Femur (tissue), 1 donor: ENCODE data around the gene ALPG.
"Not testable (repeated sequence)": the region's sequence is repeated elsewhere in the genome, so short reads cannot be mapped to it uniquely, and the experiment has no call there.

Experiments used
- DNase-seq: peaks from one replicate; pipeline ENCODE4 v3.0.0-alpha.2; 2017

The ALPG gene

DNA sequence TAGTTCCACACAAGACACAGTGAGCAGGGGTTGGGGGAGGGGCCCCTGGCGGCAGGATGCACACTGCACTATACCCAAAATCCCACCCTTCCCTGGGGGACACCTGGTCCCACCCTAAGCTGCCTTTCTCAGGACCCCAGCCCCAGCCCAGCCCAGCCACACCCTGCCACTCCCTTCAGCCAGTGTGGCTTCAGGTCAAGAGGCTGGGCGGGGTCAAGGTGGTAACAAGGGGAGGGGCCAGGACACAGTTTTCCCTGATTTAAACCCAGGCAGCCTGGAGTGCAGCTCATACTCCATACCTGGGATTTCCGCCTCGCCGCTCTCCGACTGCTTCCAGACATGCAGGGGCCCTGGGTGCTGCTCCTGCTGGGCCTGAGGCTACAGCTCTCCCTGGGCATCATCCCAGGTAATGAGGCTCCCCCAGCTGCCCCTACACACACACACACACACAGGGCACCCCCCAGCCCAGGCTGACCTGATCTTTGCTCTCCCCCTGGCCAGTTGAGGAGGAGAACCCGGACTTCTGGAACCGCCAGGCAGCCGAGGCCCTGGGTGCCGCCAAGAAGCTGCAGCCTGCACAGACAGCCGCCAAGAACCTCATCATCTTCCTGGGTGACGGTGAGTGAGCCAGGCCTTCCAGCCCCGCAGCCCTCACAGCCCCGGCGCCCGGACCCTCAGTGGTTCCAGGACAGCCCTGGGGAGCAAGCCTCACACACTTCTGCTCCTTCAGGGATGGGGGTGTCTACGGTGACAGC lies at the start of gene ALPG:
Gene ALPG (plus strand): TSS at position 289 of the 755 bp plus-strand sequence. CDS start 51 bp downstream, at position 340.
- no peak for DNase-seq

DNA sequence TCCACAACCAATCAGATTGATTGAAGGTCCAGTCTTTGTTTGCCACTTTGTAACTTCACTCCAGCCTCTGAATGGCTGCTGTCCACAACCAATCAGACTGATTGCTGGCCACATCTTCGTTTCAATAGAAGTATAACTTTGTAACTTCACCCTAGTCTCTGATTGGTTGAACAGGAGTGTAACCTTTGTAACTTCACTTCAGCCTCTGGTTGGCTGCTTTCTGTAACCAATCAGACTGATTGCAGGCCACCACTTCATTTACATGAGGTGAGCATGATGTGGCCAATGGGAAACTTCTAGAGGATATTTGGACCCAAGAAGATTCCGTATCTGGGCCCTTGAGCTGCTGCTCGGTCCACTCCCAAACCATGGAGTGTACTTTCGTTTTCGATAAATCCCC lies 45.0 kb upstream of the ALPG start:
- DNase-seq = no peak

DNA sequence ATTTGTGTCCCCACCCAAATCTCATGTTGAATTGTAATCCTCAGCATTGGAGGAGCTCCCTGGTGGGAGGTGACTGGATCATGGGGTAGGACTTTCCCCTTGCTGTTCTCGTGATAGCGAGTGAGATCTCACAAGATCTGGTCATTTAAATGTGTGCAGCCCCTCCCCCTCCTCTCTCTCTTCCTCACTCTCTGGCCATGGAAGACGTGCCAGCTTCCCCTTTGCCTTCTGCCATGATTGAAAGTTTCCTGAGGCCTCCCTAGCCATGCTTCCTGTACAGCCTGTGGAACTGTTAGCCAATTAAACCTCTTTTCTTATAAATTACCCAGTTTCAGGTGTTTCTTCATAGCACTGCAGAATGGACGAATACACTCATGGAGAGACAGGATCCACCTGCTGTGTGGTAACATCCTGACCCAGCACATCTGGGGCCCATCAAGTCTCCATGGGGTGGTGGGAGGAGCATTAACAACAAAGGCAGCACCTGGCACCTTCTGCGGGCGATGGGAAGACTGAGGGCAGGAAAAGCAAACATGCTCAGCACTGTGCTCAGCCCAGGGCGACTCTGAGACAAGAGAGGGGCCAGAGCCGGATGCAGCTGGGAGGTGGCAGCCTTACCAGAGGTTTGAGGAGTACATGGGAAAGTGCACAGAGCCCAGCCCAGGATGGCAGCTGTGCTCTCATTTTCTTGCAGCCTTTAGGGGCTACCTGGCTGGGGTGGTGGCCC lies 44.3 kb upstream of the ALPG start:
- DNase-seq = no peak

DNA sequence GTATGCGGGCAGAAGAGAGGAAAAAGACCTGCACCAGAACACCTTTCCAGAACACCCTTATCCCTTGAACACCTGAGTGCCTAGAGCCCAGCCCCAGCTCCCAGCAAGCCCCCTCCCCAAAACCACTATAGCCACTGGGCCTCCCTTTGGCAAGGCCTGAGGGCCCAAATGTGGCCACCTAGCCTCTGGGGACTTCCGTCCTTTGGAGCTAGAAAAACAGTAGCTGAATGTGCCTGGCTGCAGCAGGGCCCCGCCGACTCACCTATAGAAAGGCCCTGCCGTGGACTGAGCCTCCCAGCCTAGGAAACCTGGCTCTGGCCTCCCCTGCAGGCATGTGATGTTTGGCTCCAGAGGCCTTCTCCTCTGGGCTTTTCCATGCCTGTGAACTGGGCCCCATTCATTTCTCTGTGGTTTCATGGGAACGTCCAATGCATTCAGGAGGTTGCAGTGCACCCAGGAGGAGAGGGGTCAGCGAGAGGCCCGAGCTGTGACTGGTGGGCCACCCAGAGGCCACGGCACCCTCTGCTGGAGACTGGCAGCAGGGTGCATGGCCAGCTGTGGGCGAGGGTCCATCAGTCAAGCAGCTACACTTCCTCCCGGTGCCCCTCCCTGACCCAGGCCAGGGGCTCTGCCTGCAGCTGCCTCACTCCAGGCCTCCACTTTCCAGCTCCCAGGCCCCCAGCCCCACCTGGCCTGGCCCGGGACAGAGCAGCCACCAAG lies 43.4 kb upstream of the ALPG start:
- not testable (repeated sequence) for DNase-seq

DNA sequence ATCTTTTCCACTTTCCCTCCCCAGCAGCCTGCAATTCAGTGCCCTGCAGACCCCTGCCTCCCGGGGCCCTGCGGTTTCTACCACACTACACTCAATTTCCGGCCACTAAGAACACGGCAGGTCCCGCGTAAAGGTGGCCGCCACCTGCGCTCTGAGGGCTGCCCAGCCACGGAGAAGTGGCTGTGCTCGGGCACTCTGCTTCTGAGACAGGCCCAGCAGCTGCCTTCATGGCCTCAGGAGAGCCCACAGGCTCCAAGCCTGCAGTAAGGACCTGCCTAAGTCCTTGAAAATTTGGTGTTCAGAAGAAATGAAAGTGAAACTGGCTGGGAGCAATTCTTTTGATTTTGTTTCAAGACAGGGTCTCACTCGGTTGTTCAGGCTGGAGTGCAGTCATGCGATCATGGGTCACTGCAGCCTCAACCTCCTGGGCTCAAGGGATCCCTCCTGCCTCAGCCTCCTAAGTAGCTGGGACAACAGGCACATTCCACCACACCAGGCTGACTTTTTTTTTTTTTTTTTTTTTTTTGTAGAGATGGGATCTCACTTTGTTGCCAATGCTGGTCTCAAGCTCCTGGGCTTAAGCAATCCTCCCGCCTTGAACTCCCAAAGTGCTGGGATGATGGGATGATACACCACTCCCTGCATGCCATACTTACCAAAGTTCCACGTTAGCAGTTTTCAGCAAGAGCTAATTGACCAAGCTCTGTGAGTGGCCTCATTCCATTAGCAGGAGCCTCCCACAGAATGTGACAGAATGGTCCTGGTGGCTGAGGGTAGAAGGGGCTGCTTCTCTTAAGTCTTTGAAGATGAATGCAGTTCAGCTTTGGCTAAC lies 42.6 kb upstream of the ALPG start:
- no peak for DNase-seq

DNA sequence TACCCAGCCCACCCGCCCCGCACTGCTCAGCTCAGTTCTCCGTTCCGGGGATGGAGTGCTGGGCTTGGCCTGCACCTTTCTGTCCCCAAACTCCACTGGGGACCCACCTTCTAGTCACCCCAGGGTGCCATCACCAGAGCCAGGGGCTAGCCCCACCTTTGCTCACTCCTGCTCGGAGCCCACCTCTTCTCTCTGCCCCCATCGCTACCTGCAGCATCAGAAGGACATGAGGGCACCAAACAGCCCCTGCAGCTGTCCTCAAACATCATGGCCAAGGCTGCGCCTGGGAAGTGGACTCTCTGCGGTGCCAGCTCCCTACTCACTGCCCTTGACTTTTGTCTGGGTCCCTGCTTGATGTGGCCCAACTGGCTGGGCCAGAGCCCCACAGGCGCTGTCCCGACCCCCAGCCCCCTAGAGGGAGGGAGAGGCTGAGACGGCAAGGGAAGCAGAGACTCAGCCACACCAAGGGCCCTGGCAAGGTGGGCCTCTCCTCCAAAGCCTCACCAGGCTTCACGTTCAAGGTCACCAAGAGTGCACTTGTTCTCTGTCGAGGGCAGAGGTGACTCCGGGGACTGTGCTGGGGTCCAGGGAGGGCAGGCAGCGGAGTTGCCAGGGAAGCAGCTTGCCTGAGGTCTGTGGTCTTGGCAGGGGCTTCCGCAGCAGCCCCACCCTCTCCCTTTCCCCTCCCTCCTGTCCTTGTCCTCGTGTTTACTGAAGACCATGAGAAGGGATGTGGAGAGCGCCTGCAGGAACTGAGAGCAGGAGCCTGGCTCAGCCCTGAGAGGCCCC lies 41.6 kb upstream of the ALPG start:
- DNase-seq = not testable (repeated sequence)

DNA sequence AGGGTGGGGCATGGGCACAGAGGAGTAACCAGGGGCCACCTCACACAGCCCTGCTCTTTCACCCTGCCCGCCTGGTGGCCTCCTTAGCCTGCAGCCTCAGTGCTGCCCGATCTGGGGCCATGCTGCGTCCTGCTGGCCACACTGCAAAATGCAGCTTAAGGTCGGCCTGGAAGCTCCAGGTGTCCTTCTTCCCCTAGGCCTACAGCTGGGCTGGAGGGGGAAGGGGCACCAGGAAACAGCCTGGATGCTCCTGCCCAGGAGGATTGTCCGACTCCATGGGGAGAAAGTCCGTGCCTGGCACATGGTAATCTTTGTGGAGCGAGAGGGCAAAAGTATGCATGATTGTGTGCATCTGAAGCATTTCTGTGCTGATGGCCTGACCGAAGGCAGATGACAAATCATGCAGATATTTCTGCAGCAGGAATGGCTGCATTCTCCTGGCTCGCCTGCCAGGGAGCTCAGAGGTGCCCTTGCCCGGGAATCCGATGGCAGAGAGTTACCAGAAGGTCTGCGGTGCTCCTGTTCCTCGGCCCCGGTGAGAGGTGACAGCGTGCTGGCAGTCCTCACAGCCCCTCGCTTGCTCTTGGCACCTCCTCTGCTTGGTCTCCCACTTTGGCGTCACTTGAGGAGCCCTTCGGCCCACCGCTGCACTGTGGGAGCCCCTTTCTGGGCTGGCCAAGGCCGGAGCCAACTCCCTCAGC lies 40.9 kb upstream of the ALPG start:
- DNase-seq = no peak

DNA sequence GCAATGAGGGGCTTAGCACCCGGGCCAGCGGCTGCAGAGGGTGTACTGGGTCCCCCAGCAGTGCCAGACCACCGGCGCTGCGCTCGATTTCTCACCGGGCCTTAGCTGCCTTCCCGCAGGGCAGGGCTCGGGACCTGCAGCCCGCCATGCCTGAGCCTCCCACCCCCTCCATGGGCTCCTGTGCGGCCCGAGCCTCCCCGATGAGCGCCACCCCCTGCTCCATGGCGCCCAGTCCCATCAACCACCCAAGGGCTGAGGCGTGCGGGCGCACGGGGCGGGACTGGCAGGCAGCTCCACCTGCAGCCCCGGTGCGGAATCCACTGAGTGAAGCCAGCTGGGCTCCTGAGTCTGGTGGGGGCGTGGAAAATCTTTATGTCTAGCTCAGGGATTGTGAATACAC lies 40.2 kb upstream of the ALPG start:
- DNase-seq = not testable (repeated sequence)

DNA sequence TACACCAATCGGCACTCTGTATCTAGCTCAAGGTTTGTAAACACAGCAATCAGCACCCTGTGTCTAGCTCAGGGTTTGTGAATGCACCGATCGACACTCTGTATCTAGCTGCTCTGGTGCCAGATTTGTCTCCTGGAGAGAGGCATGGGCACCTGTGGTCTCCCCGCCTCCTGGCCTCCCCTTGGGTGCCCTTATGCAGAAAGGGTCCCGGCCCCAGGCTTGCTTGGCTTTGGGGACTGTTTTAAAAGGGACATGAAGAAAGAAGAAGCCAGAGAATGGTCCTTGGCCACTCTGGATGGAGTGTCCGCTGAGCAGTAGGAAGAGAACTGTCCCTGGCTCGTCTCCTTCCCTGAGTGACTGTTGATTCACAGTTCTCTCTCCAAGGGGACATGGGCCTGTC lies 39.6 kb upstream of the ALPG start:
- DNase-seq = no peak

DNA sequence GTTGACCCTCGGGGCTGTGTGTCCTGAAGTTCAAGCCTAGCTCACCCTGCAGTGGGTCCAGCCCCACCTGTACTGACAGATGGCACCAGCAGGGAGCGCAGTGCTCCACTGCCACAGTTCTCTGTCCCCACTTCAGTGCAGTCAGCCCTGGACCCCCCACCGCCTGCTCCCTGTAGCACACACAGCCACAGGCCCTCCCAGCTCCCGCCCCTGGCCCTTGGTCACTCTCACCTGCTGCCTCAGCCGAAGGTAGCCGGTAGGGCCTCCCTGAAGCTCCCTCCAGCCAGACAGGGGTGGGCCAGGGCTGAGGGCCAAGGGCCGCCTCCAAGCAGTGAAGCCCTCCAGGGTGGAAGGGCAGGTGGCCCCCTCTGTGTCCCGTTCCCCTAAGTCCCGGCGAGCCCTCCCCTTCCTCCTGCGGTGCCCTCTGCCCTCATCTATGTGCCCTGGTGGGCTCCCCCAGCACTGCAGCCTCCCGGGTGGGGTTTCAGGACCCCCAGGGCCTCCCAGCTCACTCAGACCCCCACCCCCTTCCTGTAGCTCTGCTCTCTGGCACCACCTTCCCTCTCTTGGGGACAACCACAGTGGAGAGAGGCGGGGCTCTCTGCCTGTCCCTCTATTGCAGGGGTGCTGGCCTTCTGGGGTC lies 38.9 kb upstream of the ALPG start:
- DNase-seq = no peak

DNA sequence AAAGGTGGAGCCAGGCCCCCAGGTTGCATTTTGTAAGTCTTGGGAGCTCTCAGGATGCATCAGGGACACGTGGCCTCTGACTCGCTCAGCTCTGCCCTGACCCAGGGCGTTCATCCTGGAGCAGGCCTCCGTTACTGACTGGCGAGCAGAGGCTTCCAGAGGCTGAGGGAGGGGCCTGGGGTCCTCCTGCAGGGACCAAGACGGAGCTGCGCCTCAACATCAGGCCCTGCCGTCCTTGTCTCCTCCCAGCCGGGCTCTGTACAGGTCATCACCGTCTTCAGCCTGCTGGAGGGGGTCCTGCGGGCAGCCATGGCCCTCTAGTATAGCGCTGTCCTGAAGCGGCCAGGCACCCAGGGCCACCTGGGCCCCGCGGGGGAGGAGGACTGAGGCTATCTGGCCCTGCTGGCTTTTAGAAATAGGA lies 38.3 kb upstream of the ALPG start:
- no peak for DNase-seq

DNA sequence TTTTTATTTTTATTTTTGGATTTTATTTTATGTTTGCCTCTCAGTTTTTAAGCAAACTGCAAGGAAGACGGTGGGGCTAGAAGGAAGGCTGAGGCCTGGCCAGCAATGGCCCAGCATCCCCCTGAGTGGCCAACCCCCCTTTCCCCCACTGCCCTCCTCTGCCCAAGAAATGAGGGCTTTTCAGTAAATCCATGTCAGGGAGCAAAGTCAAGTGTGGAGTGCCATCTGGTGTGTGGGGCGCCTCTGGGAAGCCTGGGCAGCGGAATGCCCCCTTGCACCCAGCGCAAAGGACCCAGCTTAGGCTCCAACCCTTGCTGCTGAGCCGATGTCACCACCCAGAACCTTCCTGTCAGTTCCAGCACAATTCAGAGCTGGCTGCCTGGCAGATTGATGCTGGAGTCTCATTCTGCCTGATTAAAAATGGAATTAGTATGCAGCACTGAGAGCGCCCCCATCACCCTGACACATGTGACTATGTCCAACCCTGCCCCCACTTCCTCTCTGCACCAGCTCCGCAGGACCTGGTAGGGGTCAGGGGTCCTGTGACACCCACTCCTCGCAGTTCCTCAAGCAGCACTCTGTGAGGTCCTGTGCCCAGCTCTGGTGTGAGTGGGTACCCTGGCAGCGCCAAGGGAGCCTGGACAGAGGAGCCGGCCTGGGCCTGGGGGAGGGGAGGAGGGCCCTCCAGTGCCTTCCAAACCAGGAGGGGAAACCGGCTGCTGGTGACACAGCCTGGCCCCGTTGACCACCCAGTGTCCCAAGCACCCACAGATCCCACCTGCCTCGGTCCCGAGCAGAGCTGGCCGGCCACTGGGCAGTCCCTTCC lies 37.3 kb upstream of the ALPG start:
- no peak for DNase-seq

DNA sequence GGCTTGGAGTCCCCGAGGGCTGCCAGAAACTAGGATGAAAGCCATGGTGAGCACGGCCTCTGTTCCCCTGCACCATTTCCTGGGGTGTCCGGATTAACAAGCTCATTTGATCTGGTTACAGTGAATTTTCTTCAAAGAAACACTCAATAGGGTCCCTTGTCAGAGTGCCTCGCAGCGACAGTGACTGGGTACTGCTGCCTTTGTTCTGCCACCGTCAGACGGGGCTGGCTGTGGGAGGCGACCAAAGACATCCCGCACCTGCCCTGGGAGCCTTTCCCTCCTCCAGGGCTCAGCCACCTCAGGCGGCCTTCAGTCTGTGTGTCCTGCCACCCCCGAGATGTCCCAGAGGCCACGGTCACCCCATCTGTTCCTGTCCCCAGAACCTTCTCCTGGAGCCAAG lies 36.6 kb upstream of the ALPG start:
- not testable (repeated sequence) for DNase-seq

DNA sequence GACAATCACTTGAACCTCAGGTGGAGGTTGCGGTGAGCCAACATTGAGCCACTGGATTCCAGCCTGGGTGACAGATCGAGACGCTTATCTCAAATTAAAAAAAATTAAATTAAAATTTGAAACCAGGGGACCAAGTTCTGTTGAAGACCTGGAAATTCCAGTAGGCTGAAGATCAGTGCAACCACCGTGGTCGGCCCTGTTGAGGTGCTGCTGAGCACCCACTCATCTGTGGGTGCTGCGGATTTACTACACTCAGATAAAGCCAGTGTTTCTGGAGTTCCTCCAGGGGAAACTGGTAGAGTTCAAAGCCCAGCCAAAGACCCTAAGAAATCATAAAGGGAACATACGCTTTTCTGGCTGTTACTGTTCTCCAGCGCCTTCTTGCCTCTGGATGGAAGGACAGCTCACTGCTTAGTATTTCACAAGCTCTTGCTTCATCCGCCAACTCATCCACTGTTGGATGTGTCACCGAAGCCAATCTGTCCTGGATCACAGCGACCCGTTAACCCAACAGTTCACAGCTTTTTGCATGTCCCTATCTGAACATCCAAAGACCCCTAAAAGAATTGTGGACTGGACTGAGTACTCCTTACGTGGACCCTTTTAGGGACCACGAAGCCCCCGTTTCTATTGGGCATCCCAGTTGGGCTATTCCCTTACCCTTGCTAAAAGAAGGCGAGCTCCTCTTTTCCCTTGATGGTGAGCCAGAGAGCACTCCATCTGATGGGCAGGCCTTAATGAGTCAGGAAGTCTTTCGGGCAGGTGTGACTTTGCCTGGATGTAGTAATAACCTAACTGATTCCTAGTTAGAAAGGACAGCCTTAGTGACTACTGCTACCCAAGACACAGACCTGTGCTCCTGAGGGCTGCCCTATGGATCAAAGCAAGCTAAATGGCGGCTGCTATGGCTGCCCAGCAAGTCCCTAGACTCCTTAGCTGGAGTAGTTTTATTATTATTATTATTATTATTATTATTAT lies 34.1 kb upstream of the ALPG start:
- DNase-seq = no peak

DNA sequence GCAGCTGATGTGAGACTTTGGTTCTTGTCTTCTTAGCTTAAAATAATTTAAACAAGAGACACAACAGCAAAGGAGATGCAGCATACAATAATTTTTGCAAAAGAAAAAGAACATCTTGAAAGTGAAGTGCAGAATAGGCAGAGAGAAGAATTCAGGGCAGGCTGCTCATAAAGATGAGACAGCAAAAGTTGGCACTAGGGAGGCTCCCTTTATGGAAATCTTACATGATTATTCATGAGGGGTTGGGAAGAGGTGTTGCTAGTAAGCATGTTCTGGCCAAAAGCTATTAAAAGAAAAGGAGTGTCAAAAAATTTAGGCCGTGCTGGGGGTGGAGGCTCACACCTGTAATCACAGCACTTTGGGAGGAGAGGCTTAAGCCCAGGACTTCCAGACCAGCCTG lies 32.3 kb upstream of the ALPG start:
- DNase-seq = no peak

DNA sequence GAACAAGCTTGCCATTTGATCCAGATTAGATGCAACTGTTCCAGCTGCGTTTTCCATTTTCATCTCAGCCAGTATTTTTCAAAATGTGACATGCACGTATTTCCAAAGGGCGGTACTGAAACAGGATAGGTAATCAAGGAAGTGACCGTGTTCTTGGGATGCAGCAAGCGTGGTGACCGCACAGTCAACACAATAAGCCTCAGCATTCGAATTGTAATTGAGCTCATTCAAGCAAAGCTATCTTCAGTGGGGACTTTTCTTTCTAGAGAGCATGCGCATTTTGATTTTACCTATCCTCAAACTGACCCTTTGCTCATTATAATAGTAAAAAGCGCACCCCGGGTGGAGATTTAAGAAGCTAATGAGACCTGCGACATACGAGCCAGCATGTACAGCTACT lies 31.5 kb upstream of the ALPG start:
- no peak for DNase-seq

DNA sequence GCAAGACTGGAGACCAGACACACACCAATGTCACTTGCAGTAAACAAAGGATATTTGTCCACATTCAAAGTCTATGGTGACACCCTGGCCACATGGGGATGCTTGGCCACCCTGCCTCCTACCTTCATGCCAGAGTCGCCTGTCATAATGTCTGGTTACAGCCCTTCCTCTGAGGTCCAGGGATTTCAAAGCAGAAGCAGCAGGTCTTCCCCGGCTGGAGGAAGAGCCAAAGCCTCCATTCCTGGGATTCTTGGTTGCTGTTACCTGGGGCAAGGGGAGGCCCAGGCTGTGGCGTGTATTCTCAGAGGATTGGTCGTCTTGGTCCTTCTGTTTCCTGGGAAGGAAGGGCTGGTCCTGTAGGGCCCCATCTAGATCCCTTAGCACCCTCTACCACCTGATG lies 30.4 kb upstream of the ALPG start:
- no peak for DNase-seq

DNA sequence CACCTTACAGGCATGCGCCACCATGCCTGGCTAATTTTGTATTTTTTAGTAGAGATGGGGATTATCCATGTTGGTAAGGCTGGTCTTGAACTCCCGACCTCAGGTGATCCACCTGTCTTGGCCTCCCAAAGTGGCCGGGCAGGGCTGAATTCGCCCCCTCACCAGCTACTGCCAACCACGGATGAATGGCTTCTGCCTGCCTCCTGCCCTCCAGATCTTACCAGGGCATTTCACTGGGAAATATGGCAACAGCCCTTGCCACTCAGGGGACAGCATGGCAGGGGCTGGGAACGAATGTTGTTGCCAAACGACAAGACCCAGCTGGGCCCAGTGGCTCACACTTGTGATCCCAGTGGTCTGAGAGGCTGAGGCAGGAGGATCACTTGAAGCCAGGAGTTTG lies 29.9 kb upstream of the ALPG start:
- DNase-seq = no peak

DNA sequence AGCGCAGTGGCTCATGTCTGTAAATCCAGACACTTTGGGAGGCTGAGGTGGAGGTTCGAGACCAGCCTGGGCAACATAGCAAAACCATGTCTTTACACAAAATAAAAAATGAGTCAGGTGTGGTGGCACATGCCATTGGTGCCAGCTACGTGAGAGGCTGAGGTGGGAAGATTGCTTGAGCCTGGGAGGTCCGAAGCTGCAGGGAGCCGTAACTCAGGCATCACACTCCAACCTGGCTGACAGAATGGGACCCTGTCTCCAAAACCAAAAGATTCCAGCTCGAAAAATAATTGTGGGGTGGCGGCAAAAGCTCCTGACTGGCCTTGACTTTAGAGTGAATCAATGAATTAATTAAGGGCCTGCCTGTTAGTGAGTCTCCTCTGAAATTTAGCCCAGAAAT lies 29.3 kb upstream of the ALPG start:
- DNase-seq = no peak
